Activated CD4-positive, alpha-beta T cell treated with anti-CD3 and anti-CD28 coated beads, Interleukin-2, Interleukin-4, amounts not matched to agents 100 ng/mL and 50 ng/mL, durations not matched to agents 16 hours and 8 hours (primary cell): ENCODE data around the gene CNGA2.
"Not testable (repeated sequence)": the region's sequence is repeated elsewhere in the genome, so short reads cannot be mapped to it uniquely, and the experiment has no call there.

Experiments
- DNase-seq: peaks from one replicate; pipeline ENCODE4 v3.0.0-alpha.2; 2020; ENCODE audit warnings: low spot score

Gene CNGA2

GRCh38 chrX:151734446-151734845, at the start of gene CNGA2:
CNGA2 (plus strand) TSS chrX:151734746; CDS start chrX:151738484, 3,738 bp downstream.
- no peak for DNase-seq

GRCh38 chrX:151687635-151688034, 46.9 kb upstream of the CNGA2 start:
- no peak for DNase-seq

GRCh38 chrX:151688695-151689094, 45.9 kb upstream of the CNGA2 start:
- DNase-seq = no peak

- DNase-seq = no peak
Observed at GRCh38 chrX:151692825-151693224, 41.7 kb upstream of the CNGA2 start.

GRCh38 chrX:151694121-151694520, 40.4 kb upstream of the CNGA2 start:
- DNase-seq = no peak

GRCh38 chrX:151694661-151695582, 39.6 kb upstream of the CNGA2 start, which contains the start of gene PRRG3:
PRRG3 (plus strand) TSS chrX:151695458; CDS start chrX:151698815, 3,357 bp downstream.
- DNase-seq = no peak

GRCh38 chrX:151695583-151696340, 38.8 kb upstream of the CNGA2 start:
- no peak for DNase-seq

- DNase-seq = not testable (repeated sequence)
Observed at GRCh38 chrX:151697082-151697481, 37.5 kb upstream of the CNGA2 start.

- no peak for DNase-seq
Observed at GRCh38 chrX:151697522-151697921, 37.0 kb upstream of the CNGA2 start.

GRCh38 chrX:151698485-151698884, 36.1 kb upstream of the CNGA2 start:
- DNase-seq = no peak

GRCh38 chrX:151699746-151700145, 34.8 kb upstream of the CNGA2 start:
- no peak for DNase-seq

GRCh38 chrX:151700581-151700980, 34.0 kb upstream of the CNGA2 start:
- no peak for DNase-seq

- DNase-seq = no peak
Observed at GRCh38 chrX:151701071-151701470, 33.5 kb upstream of the CNGA2 start.

- no peak for DNase-seq
Observed at GRCh38 chrX:151701531-151701930, 33.0 kb upstream of the CNGA2 start.

- DNase-seq = no peak
Observed at GRCh38 chrX:151702026-151702714, 32.4 kb upstream of the CNGA2 start.

- no peak for DNase-seq
Observed at GRCh38 chrX:151702741-151703340, 31.7 kb upstream of the CNGA2 start.

- no peak for DNase-seq
Observed at GRCh38 chrX:151703487-151703886, 31.1 kb upstream of the CNGA2 start.

- DNase-seq = no peak
Observed at GRCh38 chrX:151704041-151704663, 30.4 kb upstream of the CNGA2 start.

GRCh38 chrX:151708821-151709220, 25.7 kb upstream of the CNGA2 start:
- no peak for DNase-seq

- DNase-seq = no peak
Observed at GRCh38 chrX:151710457-151710856, 24.1 kb upstream of the CNGA2 start.

GRCh38 chrX:151711154-151711553, 23.4 kb upstream of the CNGA2 start:
- no peak for DNase-seq
